ENCODE results near the gene MIP. TPM values are rescaled to one million over a fixed set of nuclear protein-coding genes. Genes with fewer than 3 reads are reported as not detected.

The MIP gene
- total and polyA plus RNA-seq, 2 experiments from 2014 or later: 0.29 TPM; not detected in 1

GRCh38 chr12:56410768-56411167, 43.7 kb downstream of the MIP start (continued):
- TF ChIP-seq ZNF462 (CRISPR knock-in tag; IDR thresholded peaks at IDR 0.05) (no peak), ZNF331 (CRISPR knock-in tag; IDR thresholded peaks at IDR 0.05; ENCODE audit: low read depth) (no peak), JUNB (IDR thresholded peaks at IDR 0.05; ENCODE audit: unreplicated experiment) (no peak)

GRCh38 chr12:56408799-56409417, 45.5 kb downstream of the MIP start:
- Mint-ChIP-seq H3K27ac (no peak overlapping the region), H3K27me3 (ENCODE audit: insufficient read depth, low read depth, poor library complexity) (peaks cover 8% of the 10 kb centered on the region), H3K4me3 (no peak overlapping the region), H3K4me1 (no peaks in the 10 kb centered on the region), H3K36me3 (ENCODE audit: low read depth) (0 out of 3 replicates have a peak, but pooled peaks cover 3% of the 10 kb centered on the region), H3K9me3 (no peaks in the 10 kb centered on the region; the same call in 2 of the 3 replicates)
- Histone ChIP-seq H3K79me2 (replicated peaks; ENCODE audit: insufficient read depth) (no peaks in the 10 kb centered on the region), H4K20me1 (replicated peaks; ENCODE audit: insufficient read depth) (no peaks in the 10 kb centered on the region), H3F3A (replicated peaks; ENCODE audit: low read depth) (0 out of 2 replicates have a peak, but pooled peaks cover 3% of the 10 kb centered on the region), H2AFZ (no peak overlapping the region), H3K27me3 (ENCODE audit: insufficient read depth) (no peaks in the 10 kb centered on the region), H3K36me3 (ENCODE audit: insufficient read depth) (no peaks in the 10 kb centered on the region), H3K9me2 (ENCODE audit: insufficient read depth) (0 out of 2 replicates have a peak, but pooled peaks cover 2% of the 10 kb centered on the region), H3K4me1 (ENCODE audit: insufficient read depth) (no peaks in the 10 kb centered on the region), H3K4me3 (no peak overlapping the region), H3K4me2 (no peak overlapping the region), H3K27ac (ENCODE audit: low read depth) (no peak overlapping the region)
- ATAC-seq (no peak), DNase-seq (ENCODE audit: low spot score) (no peak)
- TF ChIP-seq NANOG (IDR thresholded peaks at IDR 0.05; ENCODE audit: borderline replicate concordance) (no peak), STAT1 (IDR thresholded peaks at IDR 0.05; ENCODE audit: unreplicated experiment) (no peak), POLR2AphosphoS5 (IDR thresholded peaks at IDR 0.05; ENCODE audit: low read depth) (no peak), CREB1 (CRISPR knock-in tag; IDR thresholded peaks at IDR 0.05; ENCODE audit: low read depth) (no peak), REST (IDR thresholded peaks at IDR 0.05; ENCODE audit: unreplicated experiment) (no peak), JUNB (IDR thresholded peaks at IDR 0.05; ENCODE audit: unreplicated experiment) (no peak), EZH2 (IDR thresholded peaks at IDR 0.05; ENCODE audit: low read depth, unreplicated experiment) (no peak), CTCF (conservative IDR thresholded peaks at IDR 0.05; ENCODE audit: low read depth in 2 of 2) (no peak), ZNF331 (CRISPR knock-in tag; IDR thresholded peaks at IDR 0.05; ENCODE audit: low read depth) (no peak), EZH2phosphoT487 (IDR thresholded peaks at IDR 0.05; ENCODE audit: unreplicated experiment) (no peak), ZNF114 (CRISPR knock-in tag; IDR thresholded peaks at IDR 0.05) (no peak)

All from GM23338 (cell line).